ENCODE results near the gene KIF13A.

KIF13A gene

DNA sequence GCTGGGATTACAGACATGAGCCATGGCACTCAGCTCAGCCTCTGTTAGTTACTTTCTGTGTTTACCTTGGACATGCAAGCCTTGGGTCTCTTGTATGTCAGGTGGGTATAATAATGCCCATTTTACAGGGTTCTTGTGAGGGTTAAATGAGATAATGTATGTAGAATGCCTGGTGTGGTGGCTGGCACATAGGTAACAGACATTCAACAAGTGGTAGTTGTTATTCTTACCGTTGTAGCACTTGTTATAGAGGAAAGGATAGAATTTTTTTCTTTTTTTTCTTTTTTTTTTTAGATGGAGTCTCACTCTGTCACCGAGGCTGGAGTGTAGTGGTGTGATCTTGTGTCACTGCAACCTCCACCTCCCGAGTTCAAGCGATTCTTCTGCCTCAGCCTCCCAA lies 8.0 kb upstream of the KIF13A start:
- no peak for TF ChIP-seq CTCF (IDR thresholded peaks at IDR 0.05)
- no peak for TF ChIP-seq ZFX (IDR thresholded peaks at IDR 0.05; ENCODE audit: borderline replicate concordance)
- H3K27ac ChIP-seq: no peak overlapping the region

DNA sequence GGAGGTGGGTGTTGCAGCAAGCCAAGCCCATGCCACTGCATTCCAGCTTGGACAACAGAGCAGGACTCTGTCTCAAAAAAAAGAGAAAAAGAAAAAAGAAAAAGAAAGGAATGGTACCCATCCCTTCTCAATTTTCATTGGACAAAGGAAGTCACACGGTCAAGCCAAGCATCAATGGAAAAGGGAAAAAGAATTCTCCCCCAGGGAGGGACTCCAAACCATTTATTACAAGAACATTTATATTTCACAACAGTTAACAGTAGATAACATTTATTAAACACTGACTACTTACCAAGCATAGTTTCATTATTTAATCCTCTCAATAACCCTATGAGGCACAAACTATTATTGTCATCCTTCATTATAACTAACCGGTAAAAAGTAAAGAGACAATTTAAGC lies 6.6 kb upstream of the KIF13A start:
- H3K27ac ChIP-seq: no peak overlapping the region
- TF ChIP-seq CTCF (IDR thresholded peaks at IDR 0.05) (no peak), ZFX (IDR thresholded peaks at IDR 0.05; ENCODE audit: borderline replicate concordance) (no peak)

DNA sequence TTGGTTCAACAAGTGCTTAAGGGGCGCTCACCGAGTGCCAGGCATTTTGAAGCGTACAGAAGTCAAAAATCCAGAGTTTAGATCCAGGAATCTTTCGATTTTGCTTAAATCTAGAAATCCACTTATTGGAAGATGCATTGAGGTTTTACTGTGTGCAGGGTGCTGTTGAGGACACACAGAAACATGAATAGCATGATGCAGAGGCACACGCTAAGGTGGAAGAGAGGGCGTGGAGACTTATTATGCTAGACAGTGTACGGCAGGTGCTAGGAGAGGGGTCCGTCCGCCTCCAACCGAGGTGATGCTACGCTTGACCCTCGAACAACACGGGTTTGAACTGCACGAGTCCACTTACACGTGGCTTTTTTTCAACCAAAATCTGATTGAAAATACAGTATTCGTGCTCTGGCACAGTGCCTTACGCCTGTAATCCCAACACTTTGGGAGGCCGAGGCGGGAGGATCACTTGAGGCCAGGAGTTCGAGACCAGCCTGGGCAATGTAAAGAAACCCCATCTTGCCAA lies 1.0 kb upstream of the KIF13A start:
- 0 out of 2 replicates have a peak overlapping the region, but pooled peaks have one; percentile 48 for H3K27ac ChIP-seq
- no peak for TF ChIP-seq CTCF (IDR thresholded peaks at IDR 0.05)
- TF ChIP-seq ZFX (IDR thresholded peaks at IDR 0.05; ENCODE audit: borderline replicate concordance): no peak

DNA sequence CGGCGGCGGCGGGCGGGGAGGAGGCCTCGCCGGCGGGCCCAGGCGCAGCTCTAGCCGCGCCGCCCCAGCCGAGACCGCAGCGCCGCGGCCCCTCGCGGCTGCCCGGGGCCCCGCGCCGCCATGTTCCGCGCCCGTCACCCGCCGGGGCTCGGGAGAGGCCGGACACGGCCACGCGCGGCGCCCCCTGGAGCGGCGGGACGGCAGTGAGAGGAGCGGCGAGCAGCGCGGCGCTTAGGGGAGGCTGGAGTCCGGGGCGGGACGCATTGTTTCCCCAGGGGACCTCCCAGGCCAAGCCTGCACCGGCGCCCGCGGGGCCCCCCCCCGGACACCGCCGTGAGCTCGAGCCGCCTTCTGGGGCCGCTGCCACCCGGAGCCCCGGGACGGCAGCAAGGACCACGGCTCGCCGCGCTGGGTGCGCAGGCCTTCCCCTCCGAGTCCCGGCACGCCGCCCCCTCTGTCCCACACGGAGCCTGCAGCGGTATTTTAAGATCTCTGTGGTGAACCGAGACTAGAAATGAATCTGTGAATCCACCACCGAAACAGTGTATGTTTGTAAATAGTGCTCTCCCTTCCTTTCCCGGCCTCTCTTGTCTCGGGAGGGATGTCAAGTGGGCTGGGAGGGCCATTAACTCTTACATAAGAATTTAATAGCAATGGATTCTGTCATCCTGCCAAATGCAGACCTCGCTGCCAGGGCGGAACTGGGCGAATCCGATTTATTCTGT lies 424 bp upstream of the KIF13A start:
- H3K27ac ChIP-seq: peak overlapping the region; percentile 48; the same call in 1 of the 2 replicates
- TF ChIP-seq ZFX (IDR thresholded peaks at IDR 0.05; ENCODE audit: borderline replicate concordance) (no peak), CTCF (IDR thresholded peaks at IDR 0.05) (peak; percentile 34)

GRCh38 chr6:17986656-17987446 lies 584 bp downstream of the KIF13A start:
- peak overlapping the region; percentile 49 for H3K27ac ChIP-seq
- TF ChIP-seq ZFX (IDR thresholded peaks at IDR 0.05; ENCODE audit: borderline replicate concordance): no peak
- no peak for TF ChIP-seq CTCF (IDR thresholded peaks at IDR 0.05)

- H3K27ac ChIP-seq: no peak overlapping the region
- TF ChIP-seq CTCF (IDR thresholded peaks at IDR 0.05): no peak
- TF ChIP-seq ZFX (IDR thresholded peaks at IDR 0.05; ENCODE audit: borderline replicate concordance): no peak
These were observed 1.3 kb downstream of the KIF13A start for GRCh38 chr6:17985934-17986655.

Data from 22Rv1 (cell line).